ENCODE data around the gene ERC1.
"Not testable (repeated sequence)": the region's sequence is repeated elsewhere in the genome, so short reads cannot be mapped to it uniquely, and the experiment has no call there.

ERC1 gene

GRCh38 chr12:1059162-1059561, 68.1 kb downstream of the ERC1 start:
- H3K4me3 ChIP-seq (ENCODE audit: low read length), result no peak overlapping the region
- DNase-seq (ENCODE audit: low read depth, low spot score), result no peak

GRCh38 chr12:1063852-1064251, 72.8 kb downstream of the ERC1 start:
- H3K4me3 ChIP-seq (ENCODE audit: low read length), result no peak overlapping the region
- DNase-seq (ENCODE audit: low read depth, low spot score), result no peak

- no peak overlapping the region for H3K4me3 ChIP-seq (ENCODE audit: low read length)
- no peak for DNase-seq (ENCODE audit: low read depth, low spot score)
These were observed 73.3 kb downstream of the ERC1 start for GRCh38 chr12:1064317-1064716.

- no peak overlapping the region for H3K4me3 ChIP-seq (ENCODE audit: low read length)
- no peak for DNase-seq (ENCODE audit: low read depth, low spot score)
These were observed 74.6 kb downstream of the ERC1 start for GRCh38 chr12:1065629-1066028.

GRCh38 chr12:1069846-1070245, 78.8 kb downstream of the ERC1 start:
- no peak overlapping the region for H3K4me3 ChIP-seq (ENCODE audit: low read length)
- no peak for DNase-seq (ENCODE audit: low read depth, low spot score)

- no peak for DNase-seq (ENCODE audit: low read depth, low spot score)
- H3K4me3 ChIP-seq (ENCODE audit: low read length), result no peak overlapping the region
These were observed 80.2 kb downstream of the ERC1 start for GRCh38 chr12:1071182-1071581.

DNA sequence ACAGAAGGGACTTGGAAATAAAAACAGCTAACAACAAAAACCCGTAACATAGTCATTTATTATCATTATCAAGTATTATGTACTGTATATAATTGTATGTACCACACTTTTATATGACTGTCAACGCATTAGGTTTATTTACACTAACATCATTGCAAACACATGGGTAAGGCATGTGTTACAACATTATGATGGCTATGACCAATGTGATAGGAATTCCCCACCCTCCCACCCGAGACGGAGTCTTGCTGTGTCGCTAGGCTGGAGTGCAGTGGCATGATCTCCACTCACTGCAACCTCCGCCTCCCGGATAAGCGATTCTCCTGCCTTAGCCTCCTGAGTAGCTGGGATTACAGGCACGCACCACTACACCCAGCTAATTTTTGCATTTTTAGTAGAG, 82.6 kb downstream of the ERC1 start:
- no peak for DNase-seq (ENCODE audit: low read depth, low spot score)
- H3K4me3 ChIP-seq (ENCODE audit: low read length), result no peak overlapping the region

DNA sequence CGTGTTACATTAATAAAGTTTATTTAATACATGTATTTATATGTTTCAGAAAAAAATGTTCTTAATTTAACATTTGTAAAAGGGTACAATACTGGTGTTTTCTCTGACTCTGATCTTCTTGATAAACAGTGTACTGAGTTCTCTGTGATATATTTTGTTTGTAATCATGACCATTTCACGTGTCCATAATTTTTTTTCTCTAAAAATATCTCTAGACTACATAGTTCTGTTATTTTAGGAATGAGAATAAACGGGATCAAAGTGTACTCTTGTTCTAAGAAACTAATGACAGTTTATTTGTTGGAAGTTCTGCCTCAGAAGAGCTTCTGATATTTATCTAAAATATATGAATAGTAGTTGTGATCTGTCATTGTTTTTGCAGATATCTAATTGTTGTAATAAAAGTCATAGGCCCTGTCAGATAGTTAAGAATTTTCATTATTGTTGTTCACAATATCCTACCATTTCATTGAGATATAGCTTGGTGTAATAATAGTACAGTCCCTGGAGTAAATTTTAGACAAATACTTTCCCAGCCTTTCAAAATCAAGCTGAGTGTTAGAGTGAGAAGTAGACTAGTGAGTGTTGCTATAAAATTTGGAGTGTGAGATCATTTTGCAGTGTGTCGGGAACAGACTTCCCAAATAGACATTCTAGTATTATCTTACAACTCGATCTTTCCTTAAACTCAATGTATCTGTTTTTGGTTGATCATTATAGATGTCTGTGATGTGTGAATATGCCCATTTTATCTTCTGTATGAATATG, 86.2 kb downstream of the ERC1 start:
- no peak for DNase-seq (ENCODE audit: low read depth, low spot score)
- no peak overlapping the region for H3K4me3 ChIP-seq (ENCODE audit: low read length)

GRCh38 chr12:1078002-1078401, 87.0 kb downstream of the ERC1 start:
- no peak for DNase-seq (ENCODE audit: low read depth, low spot score)
- no peak overlapping the region for H3K4me3 ChIP-seq (ENCODE audit: low read length)

- no peak overlapping the region for H3K4me3 ChIP-seq (ENCODE audit: low read length)
- DNase-seq (ENCODE audit: low read depth, low spot score), result no peak
These were observed 89.6 kb downstream of the ERC1 start for GRCh38 chr12:1080520-1081223.

DNA sequence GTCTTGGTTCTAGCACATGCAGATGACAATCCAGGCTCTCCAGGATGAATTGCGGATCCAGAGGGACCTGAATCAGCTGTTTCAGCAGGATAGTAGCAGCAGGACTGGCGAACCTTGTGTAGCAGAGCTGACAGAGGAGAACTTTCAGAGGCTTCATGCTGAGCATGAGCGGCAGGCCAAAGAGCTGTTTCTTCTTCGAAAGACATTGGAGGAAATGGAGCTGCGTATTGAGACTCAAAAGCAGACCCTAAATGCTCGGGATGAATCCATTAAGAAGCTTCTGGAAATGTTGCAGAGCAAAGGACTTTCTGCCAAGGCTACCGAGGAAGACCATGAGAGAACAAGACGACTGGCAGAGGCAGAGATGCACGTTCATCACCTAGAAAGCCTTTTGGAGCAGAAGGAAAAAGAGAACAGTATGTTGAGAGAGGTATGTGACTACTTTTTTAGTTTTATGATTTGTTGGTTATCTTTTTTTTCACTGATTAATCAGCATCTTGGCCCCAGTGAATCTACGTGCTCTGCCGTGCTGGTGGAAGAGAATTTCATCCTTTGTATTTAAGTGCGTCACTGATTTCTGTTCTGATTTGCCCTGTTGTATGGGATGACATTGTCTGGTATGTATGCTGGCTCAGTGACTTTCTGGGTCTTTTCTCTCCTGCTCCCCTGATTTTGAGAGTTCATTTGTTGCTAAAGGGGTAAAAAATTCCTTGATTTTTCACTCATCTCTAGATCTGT, 92.3 kb downstream of the ERC1 start:
- H3K4me3 ChIP-seq (ENCODE audit: low read length), result no peak overlapping the region
- DNase-seq (ENCODE audit: low read depth, low spot score), result no peak

- H3K4me3 ChIP-seq (ENCODE audit: low read length), result no peak overlapping the region
- DNase-seq (ENCODE audit: low read depth, low spot score), result no peak
These were observed 92.9 kb downstream of the ERC1 start for GRCh38 chr12:1083889-1084262.

DNA sequence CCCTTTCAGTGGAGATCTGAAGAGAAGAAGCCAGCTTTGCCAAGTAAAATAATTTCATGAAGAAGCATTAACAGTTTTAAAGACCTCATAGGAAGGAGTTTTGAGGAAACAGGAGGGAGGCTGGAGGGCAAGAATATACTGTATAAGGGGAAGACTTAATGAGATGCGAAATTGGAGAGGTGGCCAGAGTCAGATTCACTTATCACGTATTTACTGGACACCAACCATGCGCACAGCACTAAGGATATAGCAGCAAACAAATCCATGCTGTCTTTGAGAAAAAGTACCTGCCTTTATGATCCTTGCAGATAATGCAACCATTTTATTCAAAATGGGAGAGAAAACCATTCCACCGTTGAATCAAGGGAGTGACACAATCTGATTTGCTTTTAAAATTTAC, 100.3 kb downstream of the ERC1 start:
- H3K4me3 ChIP-seq (ENCODE audit: low read length), result no peak overlapping the region
- no peak for DNase-seq (ENCODE audit: low read depth, low spot score)

DNA sequence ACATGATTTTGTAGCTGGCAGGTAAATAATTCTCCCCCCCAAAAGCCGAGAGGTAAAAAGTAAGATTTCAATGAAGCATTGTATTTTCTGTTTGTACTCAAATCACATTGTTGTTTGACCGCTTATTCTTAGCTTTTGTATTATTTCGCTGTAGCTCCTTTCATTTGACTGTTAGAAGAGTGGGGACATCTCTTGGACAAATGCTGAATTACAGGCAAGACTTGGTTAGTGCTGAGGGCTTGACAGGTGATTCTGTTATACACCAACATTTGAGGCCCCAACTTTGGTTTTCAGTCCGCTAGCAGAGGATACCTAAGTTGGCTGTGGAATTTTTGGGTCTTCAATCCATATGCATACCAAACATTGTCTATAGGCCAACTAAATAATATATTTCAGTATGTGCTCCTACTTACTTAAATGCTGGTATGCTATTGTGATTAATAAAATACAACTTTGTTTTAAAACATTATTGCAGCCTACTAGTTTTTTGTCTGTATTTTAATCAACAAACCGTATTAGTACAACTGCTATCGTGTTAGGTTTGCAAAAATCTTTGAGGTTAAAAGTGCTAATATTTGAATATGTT, 102.2 kb downstream of the ERC1 start:
- peak; percentile 57 for DNase-seq (ENCODE audit: low read depth, low spot score)
- no peak overlapping the region for H3K4me3 ChIP-seq (ENCODE audit: low read length)

DNA sequence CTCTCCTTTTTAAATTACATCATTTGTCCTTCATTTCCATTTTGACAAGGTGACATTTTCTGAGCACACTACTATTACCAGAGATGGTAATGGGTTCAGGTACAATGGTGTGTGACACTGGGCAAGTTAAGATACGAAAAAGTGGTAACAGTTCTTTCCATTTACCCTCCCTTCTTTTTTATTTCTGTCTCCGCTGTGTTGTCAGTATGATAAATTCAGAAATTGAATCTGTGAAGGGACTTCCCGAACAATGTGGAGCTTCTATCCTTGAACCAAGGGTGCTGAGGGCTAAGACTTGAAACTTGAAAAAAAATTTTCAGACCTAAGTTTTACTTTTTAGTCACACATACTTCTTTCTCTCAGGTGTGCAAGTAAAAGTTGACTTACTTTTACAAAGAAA, 103.7 kb downstream of the ERC1 start:
- H3K4me3 ChIP-seq (ENCODE audit: low read length), result no peak overlapping the region
- no peak for DNase-seq (ENCODE audit: low read depth, low spot score)

GRCh38 chr12:1099158-1099557, 108.1 kb downstream of the ERC1 start:
- no peak for DNase-seq (ENCODE audit: low read depth, low spot score)
- no peak overlapping the region for H3K4me3 ChIP-seq (ENCODE audit: low read length)

GRCh38 chr12:1099618-1100017, 108.6 kb downstream of the ERC1 start:
- not testable (repeated sequence) for H3K4me3 ChIP-seq (ENCODE audit: low read length); DNase-seq (ENCODE audit: low read depth, low spot score)

DNA sequence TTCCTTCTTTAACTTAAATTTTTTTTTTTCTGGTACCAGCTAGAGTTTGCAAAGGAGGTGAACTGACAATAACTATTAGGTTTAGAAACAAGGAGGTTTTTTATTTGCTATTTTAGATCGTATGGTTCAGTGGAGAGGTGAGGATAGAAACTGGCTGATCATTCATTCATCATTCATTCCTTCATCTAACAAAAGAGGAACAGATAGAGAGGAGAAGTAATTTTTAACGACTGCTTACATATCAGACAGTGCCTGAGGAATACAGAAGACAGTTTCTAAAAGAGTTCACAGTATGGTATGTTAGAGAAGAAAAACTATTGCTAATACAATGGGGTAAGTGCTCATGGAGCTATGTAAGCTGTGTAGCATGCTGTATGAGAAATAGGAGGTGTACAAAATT, 111.1 kb downstream of the ERC1 start:
- no peak overlapping the region for H3K4me3 ChIP-seq (ENCODE audit: low read length)
- DNase-seq (ENCODE audit: low read depth, low spot score), result no peak

DNA sequence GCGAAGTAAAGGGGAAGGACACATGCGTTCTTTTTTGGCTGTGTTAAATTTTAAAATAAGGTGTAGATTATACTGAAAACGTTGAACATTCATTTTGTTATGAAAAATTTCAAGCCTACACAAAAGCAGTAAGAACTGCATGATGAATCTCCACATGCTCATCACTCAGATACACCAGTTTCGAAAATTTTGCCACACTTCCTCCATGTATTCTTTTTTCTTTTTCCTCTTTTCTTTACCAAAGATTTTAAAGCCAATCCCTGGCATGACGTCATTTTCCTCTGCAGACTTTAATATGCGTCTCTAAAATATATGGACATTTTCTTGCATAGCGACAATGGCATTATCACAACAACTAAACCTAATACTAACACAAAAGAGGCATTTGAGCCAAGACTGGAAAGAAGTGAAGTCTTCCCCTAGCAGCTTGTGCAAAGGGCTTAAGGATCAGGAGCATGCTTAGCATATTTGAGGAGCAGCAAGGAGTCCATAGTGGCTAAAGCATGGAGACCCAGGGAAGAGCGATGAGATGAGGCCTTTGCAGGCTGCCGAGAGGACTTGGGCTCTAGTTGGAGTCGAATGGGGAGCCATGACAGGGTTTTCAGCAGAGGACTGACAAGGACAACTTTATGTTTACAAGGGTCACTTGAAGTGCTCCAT, 111.9 kb downstream of the ERC1 start:
- H3K4me3 ChIP-seq (ENCODE audit: low read length), result no peak overlapping the region
- no peak for DNase-seq (ENCODE audit: low read depth, low spot score)

All from Jurkat, Clone E6-1 (cell line).